ENCODE results near the gene POLE.
"Not testable (repeated sequence)": the region's sequence is repeated elsewhere in the genome, so short reads cannot be mapped to it uniquely, and the experiment has no call there.

Gene POLE

DNA sequence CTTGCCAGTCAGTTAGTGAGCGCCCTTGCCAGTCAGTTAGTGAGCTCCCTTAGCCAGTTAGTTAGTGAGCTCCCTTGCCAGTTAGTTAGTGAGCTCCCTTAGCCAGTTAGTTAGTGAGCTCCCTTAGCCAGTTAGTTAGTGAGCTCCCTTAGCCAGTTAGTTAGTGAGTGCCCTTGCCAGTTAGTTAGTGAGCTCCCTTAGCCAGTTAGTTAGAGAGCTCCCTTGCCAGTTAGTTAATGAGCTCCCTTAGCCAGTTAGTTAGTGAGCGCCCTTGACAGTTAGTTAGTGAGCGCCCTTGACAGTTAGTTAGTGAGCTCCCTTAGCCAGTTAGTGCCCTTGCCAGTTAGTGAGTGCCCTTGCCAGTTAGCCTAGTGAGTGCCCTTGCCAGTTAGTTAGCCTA, 7.7 kb upstream of the POLE start:
- not testable (repeated sequence) for H3K9me3 ChIP-seq (ENCODE audit: control insufficient read depth, low read length); H3K27me3 ChIP-seq (ENCODE audit: control insufficient read depth, insufficient read depth, low read length); H3K4me1 ChIP-seq (ENCODE audit: control insufficient read depth, insufficient read depth, low read length); H3K4me3 ChIP-seq (ENCODE audit: low read length); H3K36me3 ChIP-seq (ENCODE audit: control insufficient read depth, insufficient read depth, low read length); H3K9ac ChIP-seq (ENCODE audit: low read length)

DNA sequence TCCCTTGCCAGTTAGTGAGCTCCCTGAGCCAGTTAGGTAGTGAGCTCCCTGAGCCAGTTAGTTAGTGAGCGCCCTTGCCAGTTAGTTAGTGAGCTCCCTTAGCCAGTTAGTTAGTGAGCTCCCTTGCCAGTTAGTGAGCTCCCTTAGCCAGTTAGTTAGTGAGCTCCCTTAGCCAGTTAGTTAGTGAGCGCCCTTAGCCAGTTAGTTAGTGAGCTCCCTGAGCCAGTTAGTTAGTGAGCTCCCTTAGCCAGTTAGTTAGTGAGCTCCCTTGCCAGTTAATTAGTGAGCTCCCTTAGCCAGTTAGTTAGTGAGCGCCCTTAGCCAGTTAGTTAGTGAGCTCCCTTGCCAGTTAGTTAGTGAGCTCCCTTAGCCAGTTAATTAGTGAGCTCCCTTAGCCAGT, 4.9 kb upstream of the POLE start:
- not testable (repeated sequence) for H3K27me3 ChIP-seq (ENCODE audit: control insufficient read depth, insufficient read depth, low read length); H3K9ac ChIP-seq (ENCODE audit: low read length); H3K4me3 ChIP-seq (ENCODE audit: low read length); H3K9me3 ChIP-seq (ENCODE audit: control insufficient read depth, low read length); H3K36me3 ChIP-seq (ENCODE audit: control insufficient read depth, insufficient read depth, low read length)
- H3K4me1 ChIP-seq (ENCODE audit: control insufficient read depth, insufficient read depth, low read length), result peaks cover 11% of the 10 kb centered on the region

DNA sequence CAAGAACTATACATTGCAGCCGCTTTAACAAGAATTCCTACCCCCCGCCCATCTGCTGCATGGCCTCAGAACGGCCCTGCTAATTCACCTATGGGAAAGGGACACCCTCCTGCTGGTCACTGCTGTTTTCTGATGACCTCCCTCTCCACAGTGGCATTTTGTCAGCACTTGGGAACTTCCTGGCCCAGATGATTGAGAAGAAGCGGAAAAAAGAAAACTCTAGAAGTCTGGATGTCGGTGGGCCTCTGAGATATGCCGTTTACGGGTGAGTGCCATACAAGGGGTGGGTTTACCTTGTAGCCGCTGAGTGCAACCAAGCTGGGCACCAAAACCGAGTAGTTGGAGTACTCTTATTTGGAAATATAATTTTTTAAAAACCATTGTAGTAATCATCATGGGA, 3.0 kb upstream of the POLE start:
- no peaks in the 10 kb centered on the region for H3K27me3 ChIP-seq (ENCODE audit: control insufficient read depth, insufficient read depth, low read length)
- no peak overlapping the region for H3K9ac ChIP-seq (ENCODE audit: low read length)
- no peaks in the 10 kb centered on the region for H3K9me3 ChIP-seq (ENCODE audit: control insufficient read depth, low read length)
- peaks cover 11% of the 10 kb centered on the region for H3K4me1 ChIP-seq (ENCODE audit: control insufficient read depth, insufficient read depth, low read length)
- H3K4me3 ChIP-seq (ENCODE audit: low read length), result no peak overlapping the region
- H3K36me3 ChIP-seq (ENCODE audit: control insufficient read depth, insufficient read depth, low read length), result no peaks in the 10 kb centered on the region

DNA sequence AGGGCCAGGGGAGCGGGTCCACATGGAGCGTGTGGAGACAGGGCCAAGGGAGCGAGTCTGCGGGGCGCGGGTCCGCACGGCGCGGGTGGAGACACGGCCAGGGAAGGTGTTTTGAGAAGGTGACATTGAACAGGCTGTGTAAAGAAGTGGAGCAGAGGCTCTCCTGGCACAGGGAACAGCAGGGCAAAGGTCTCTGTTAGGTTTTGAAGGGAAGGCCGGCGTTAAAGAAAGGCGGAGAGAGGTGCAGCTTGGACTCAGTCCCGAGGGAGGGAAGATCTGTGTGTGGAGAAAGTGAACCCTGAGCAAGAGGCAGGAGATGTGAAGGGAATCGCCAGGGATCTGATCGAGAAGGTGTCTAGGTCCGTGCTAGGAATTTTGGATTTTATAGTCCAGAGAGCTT, 2.1 kb upstream of the POLE start:
- Histone ChIP-seq H3K4me1 (ENCODE audit: control insufficient read depth, insufficient read depth, low read length) (peaks cover 11% of the 10 kb centered on the region), H3K27me3 (ENCODE audit: control insufficient read depth, insufficient read depth, low read length) (no peaks in the 10 kb centered on the region), H3K9me3 (ENCODE audit: control insufficient read depth, low read length) (no peaks in the 10 kb centered on the region), H3K4me3 (ENCODE audit: low read length) (no peak overlapping the region), H3K36me3 (ENCODE audit: control insufficient read depth, insufficient read depth, low read length) (no peaks in the 10 kb centered on the region), H3K9ac (ENCODE audit: low read length) (peak overlapping the region; percentile 47)

DNA sequence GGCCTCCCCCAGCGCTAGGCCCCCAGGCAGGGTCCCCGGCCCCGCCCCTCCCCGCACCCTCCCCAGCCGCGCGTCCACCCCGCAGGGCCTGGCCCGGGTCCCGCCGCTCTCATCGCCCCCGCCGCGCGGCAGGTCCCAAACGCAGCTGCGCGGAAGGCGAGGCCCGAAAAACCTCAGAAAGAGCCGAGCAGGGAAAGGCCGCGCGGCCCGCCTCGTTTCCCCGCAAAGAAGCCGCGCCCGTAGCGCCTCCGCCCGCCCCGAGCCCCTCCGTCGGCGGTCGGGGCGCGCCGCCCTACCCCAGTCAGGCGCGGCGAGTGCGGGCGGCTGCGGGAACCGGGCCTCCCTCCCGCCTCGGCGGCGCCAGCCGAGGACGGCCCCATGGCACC, 324 bp downstream of the POLE start:
- Histone ChIP-seq H3K36me3 (ENCODE audit: control insufficient read depth, insufficient read depth, low read length) (no peaks in the 10 kb centered on the region), H3K9me3 (ENCODE audit: control insufficient read depth, low read length) (no peaks in the 10 kb centered on the region), H3K27me3 (ENCODE audit: control insufficient read depth, insufficient read depth, low read length) (no peaks in the 10 kb centered on the region), H3K4me3 (ENCODE audit: low read length) (no peak overlapping the region), H3K9ac (ENCODE audit: low read length) (peak overlapping the region; percentile 53), H3K4me1 (ENCODE audit: control insufficient read depth, insufficient read depth, low read length) (peaks cover 11% of the 10 kb centered on the region)

DNA sequence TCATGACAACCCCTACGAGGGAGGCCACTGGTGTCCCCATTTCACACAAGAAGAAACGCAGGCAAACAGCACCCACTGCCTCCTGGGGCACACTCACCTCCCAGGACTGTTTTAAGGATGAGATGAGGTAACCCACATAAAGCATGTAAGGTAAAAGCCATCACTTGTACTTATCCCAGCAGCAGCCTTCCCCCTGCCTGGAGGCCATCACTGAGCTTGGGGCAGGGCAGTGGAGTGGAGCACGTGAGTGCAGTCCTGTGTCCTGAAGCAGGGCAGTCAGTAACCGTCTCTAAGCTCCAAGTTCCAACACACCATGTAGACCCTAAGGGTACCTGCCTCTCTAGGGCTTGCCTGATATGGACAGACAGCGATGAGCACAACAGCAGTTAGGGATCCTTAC, 1.7 kb downstream of the POLE start:
- no peak overlapping the region for H3K4me3 ChIP-seq (ENCODE audit: low read length)
- H3K9ac ChIP-seq (ENCODE audit: low read length), result no peak overlapping the region
- no peaks in the 10 kb centered on the region for H3K9me3 ChIP-seq (ENCODE audit: control insufficient read depth, low read length)
- no peaks in the 10 kb centered on the region for H3K36me3 ChIP-seq (ENCODE audit: control insufficient read depth, insufficient read depth, low read length)
- peaks cover 11% of the 10 kb centered on the region for H3K4me1 ChIP-seq (ENCODE audit: control insufficient read depth, insufficient read depth, low read length)
- no peaks in the 10 kb centered on the region for H3K27me3 ChIP-seq (ENCODE audit: control insufficient read depth, insufficient read depth, low read length)

DNA sequence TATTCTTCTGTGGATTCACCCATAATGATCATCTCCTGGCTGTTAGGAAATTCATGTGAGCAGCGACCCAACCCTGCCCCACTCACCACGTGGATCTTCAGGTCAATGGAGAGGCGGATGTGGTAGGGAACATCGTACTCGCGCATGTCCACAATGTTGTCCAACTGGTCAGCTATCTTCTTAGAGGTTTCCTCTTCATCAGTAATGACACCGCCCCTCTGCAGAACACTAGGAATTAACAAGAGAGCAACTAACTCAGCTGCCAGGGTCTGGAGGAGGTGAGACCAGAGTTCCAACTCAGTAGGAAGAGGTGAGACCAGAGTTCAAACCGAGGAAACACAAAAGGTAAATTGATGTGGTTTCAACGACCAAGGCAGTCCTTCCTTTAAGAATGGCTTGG, 9.7 kb downstream of the POLE start:
- no peak overlapping the region for H3K4me3 ChIP-seq (ENCODE audit: low read length)
- H3K9ac ChIP-seq (ENCODE audit: low read length), result no peak overlapping the region
- no peaks in the 10 kb centered on the region for H3K9me3 ChIP-seq (ENCODE audit: control insufficient read depth, low read length)
- H3K4me1 ChIP-seq (ENCODE audit: control insufficient read depth, insufficient read depth, low read length), result peaks cover 9% of the 10 kb centered on the region
- H3K27me3 ChIP-seq (ENCODE audit: control insufficient read depth, insufficient read depth, low read length), result no peaks in the 10 kb centered on the region
- no peaks in the 10 kb centered on the region for H3K36me3 ChIP-seq (ENCODE audit: control insufficient read depth, insufficient read depth, low read length)

DNA sequence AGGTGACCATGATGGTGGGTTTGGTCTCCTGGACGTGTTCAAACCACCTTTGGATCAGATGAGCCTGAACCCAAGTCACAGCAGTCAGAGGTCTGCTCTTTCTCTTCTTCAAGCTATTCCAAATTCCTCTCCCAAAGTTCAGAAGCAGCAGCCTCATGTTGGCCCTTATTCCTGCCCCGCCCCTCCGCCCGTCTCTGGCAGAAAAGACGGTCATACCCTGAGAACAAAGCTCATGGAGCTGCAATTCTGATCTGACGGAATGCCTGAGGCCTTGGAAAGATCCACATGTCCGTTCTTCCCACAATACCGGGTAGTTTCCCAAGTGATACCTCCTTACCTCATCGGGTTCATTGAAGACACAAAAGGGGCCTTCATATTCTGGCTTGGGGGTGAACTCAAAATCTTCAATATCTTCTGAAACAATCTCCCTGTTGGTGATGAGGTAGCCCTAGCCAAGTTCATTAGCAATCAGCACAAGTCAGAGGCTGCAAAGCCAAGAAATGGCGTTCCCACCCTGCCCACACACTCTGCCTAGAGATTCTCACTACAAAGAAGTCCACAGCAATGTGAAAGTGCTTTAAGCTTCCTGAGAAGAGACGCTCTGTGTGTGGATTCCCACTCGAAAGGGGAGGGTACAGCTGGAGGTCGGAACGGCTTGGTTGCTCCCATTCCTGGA, 11.2 kb downstream of the POLE start:
- H3K36me3 ChIP-seq (ENCODE audit: control insufficient read depth, insufficient read depth, low read length), result no peaks in the 10 kb centered on the region
- H3K9me3 ChIP-seq (ENCODE audit: control insufficient read depth, low read length), result no peaks in the 10 kb centered on the region
- no peak overlapping the region for H3K4me3 ChIP-seq (ENCODE audit: low read length)
- H3K27me3 ChIP-seq (ENCODE audit: control insufficient read depth, insufficient read depth, low read length), result no peaks in the 10 kb centered on the region
- H3K9ac ChIP-seq (ENCODE audit: low read length), result no peak overlapping the region
- peaks cover 9% of the 10 kb centered on the region for H3K4me1 ChIP-seq (ENCODE audit: control insufficient read depth, insufficient read depth, low read length)

DNA sequence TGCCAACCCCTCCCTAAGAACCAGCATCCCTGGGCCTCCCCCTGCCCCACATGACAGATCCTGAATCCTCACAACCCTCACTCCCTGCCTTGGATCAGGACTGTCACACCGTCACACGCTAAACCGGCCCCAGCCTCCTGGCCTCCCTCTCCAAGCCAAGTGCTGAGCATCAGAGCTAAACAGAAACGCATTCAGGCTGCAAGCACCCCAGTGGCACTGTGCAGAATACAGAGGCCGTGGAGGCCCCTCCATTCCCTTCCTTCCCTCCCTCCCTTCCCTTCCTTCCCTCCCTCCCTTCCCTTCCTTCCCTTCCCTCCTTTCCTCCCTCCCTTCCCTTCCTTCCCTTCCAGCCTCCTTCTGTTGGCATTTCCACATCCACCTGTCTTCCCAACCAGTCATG, 12.6 kb downstream of the POLE start:
- Histone ChIP-seq H3K36me3 (ENCODE audit: control insufficient read depth, insufficient read depth, low read length) (no peaks in the 10 kb centered on the region), H3K9ac (ENCODE audit: low read length) (no peak overlapping the region), H3K9me3 (ENCODE audit: control insufficient read depth, low read length) (no peaks in the 10 kb centered on the region), H3K27me3 (ENCODE audit: control insufficient read depth, insufficient read depth, low read length) (no peaks in the 10 kb centered on the region), H3K4me1 (ENCODE audit: control insufficient read depth, insufficient read depth, low read length) (peaks cover 9% of the 10 kb centered on the region), H3K4me3 (ENCODE audit: low read length) (no peak overlapping the region)

DNA sequence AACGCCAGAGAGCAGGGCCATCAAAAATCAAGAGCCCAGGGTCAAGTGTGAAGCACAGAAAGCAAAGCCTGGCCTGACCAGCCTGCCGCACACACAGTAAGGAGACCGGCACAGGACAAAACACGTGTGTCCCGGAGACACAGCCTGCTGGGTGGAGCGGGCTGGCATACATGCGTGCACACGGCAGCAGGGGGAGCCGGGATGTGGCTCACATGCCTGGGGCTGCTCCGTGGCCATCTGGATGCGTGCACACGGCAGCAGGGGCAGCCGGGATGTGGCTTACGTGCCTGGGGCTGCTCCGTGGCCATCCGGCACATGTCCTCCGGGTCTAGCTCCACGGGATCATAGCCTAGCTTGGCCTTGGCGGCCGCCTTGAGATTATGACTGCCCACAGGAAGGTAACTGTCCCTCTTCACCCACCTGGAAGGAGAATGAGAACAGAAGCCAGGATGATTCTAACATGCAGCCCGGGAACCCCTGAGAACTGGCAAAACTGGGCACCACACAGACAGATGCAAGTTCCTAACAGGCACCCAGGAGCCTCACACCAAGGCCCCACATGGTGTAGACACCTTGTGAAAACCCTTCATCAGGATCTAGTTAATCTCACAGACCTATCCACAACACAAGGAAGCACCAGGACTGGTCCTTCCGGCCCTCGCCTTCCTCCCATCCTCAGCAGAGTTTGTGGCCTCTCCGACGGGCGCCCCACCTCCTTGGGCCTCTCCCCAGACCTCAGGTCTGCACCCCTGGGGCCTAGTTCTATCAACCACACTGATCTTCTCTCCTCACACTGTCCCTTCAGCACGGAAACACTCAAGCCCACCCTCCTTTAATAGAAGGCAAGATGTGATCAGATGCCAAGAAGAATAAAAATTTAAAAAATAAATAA, 13.6 kb downstream of the POLE start:
- Histone ChIP-seq H3K4me1 (ENCODE audit: control insufficient read depth, insufficient read depth, low read length) (peaks cover 9% of the 10 kb centered on the region), H3K27me3 (ENCODE audit: control insufficient read depth, insufficient read depth, low read length) (no peaks in the 10 kb centered on the region), H3K9ac (ENCODE audit: low read length) (no peak overlapping the region), H3K9me3 (ENCODE audit: control insufficient read depth, low read length) (no peaks in the 10 kb centered on the region), H3K4me3 (ENCODE audit: low read length) (no peak overlapping the region), H3K36me3 (ENCODE audit: control insufficient read depth, insufficient read depth, low read length) (no peaks in the 10 kb centered on the region)

DNA sequence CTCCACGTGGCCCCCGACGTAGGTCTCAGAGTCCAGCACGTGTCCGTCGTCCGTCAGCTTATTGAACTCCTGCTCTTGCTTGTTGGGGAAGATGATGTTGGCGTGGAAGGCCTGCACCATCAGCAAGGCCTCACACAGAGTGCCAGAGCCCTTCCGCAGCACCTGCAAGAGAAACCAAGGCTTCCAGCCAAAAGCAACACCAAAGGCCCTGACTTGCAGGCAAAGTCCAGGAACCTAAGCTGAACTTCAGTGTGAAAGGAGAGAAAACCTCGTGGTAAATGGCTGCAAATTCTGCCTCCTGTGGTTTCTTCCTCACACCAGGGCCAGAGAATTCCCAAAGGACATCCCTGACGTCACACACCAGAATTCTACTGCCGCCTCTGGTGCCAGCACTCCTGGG, 14.5 kb downstream of the POLE start:
- H3K27me3 ChIP-seq (ENCODE audit: control insufficient read depth, insufficient read depth, low read length), result no peaks in the 10 kb centered on the region
- H3K36me3 ChIP-seq (ENCODE audit: control insufficient read depth, insufficient read depth, low read length), result no peaks in the 10 kb centered on the region
- H3K9me3 ChIP-seq (ENCODE audit: control insufficient read depth, low read length), result no peaks in the 10 kb centered on the region
- H3K4me3 ChIP-seq (ENCODE audit: low read length), result no peak overlapping the region
- H3K4me1 ChIP-seq (ENCODE audit: control insufficient read depth, insufficient read depth, low read length), result peaks cover 9% of the 10 kb centered on the region
- no peak overlapping the region for H3K9ac ChIP-seq (ENCODE audit: low read length)

DNA sequence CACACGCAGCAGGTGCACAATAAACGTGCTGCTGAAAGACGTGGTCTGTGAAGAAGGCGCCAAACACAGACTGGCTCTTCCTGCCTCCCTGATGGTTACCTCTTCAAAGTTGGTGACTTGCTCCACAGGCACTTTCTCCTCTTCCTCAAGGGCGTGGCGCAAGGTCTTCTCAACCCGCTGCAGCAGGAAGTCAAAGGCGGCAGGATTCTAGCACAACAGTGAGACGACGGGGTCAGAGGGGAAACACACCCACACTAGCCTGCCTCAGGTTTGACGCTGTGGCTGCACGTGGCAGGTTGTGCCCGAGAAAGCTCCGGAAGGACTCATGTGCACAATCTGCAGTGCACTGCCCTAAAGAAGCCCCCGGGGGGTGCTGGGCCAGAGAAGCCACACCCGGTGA, 15.0 kb downstream of the POLE start:
- H3K9ac ChIP-seq (ENCODE audit: low read length), result no peak overlapping the region
- H3K4me3 ChIP-seq (ENCODE audit: low read length), result no peak overlapping the region
- H3K9me3 ChIP-seq (ENCODE audit: control insufficient read depth, low read length), result no peaks in the 10 kb centered on the region
- peaks cover 9% of the 10 kb centered on the region for H3K4me1 ChIP-seq (ENCODE audit: control insufficient read depth, insufficient read depth, low read length)
- H3K27me3 ChIP-seq (ENCODE audit: control insufficient read depth, insufficient read depth, low read length), result no peaks in the 10 kb centered on the region
- H3K36me3 ChIP-seq (ENCODE audit: control insufficient read depth, insufficient read depth, low read length), result no peaks in the 10 kb centered on the region
